ENCODE data around the gene LIPA.

- no peak for TF ChIP-seq CREB5 (CRISPR knock-in tag; IDR thresholded peaks at IDR 0.05; ENCODE audit: low read depth)
- no peak for TF ChIP-seq ZNF70 (CRISPR knock-in tag; IDR thresholded peaks at IDR 0.05)
- TF ChIP-seq TOX (CRISPR knock-in tag; IDR thresholded peaks at IDR 0.05; ENCODE audit: borderline replicate concordance), result no peak
- TF ChIP-seq ZFP30 (CRISPR knock-in tag; IDR thresholded peaks at IDR 0.05), result no peak
- TF ChIP-seq ZFP3 (CRISPR knock-in tag; IDR thresholded peaks at IDR 0.05), result no peak
- no peak for TF ChIP-seq BACH2 (CRISPR knock-in tag; IDR thresholded peaks at IDR 0.05; ENCODE audit: borderline replicate concordance)
- TF ChIP-seq TSHZ2 (CRISPR knock-in tag; IDR thresholded peaks at IDR 0.05), result no peak
- TF ChIP-seq ARNTL (CRISPR knock-in tag; IDR thresholded peaks at IDR 0.05; ENCODE audit: borderline replicate concordance, low read depth), result no peak
These were observed 48.3 kb downstream of the LIPA start for GRCh38 chr10:89203237-89203636.
